GM12878 (cell line): Measurements from ENCODE around the gene CCN2. TPM values are rescaled to one million over a fixed set of nuclear protein-coding genes. Genes with fewer than 3 reads are reported as not detected.

Experiments used
- ATAC-seq: fragments of 200-7000 bp; cut with Tn5 transposase; 3 replicates; pipeline ENCODE4 v1.9.1; 2020; ENCODE audit warnings: mild to moderate bottlenecking, moderate library complexity
- BruUV-seq: library from RNA; stranded (reverse); fragments of 400-500 nt; replicated peaks from 2 replicates; lab custom pipeline; 2021; lab: Mats Ljungman, UMichigan
- CTCF ChIA-PET: fragments of 300-600 bp; sonication (Branson Sonifier 250); formaldehyde crosslinking; extraction: SDS; loops from one replicate; lab custom pipeline; 2021; ENCODE audit warnings: inconsistent platforms; lab: Yijun Ruan, JAX
- POLR2A ChIA-PET: fragments of 350-600 bp; formaldehyde crosslinking; extraction: SDS; loops from one replicate; lab custom pipeline; 2021; ENCODE audit warnings: inconsistent platforms; lab: Charles Lee
- RAD21 ChIA-PET: fragments of 300-600 bp; sonication (Branson Sonifier 250); formaldehyde crosslinking; loops from one replicate; lab custom pipeline; 2023; ENCODE audit warnings: antibody characterized with exemption; ENCODE audit not compliant: unreplicated experiment; lab: Charles Lee
- SMC1A ChIA-PET: fragments of 300-600 bp; sonication (Branson Sonifier 250); formaldehyde crosslinking; loops from one replicate; lab custom pipeline; 2023; ENCODE audit not compliant: unreplicated experiment, uncharacterized antibody; lab: Charles Lee
- DNase-seq: peaks from one replicate; pipeline ENCODE4 v3.0.0-alpha.2; 2011; ENCODE audit warnings: low read depth, low spot score
- FAIRE-seq: peaks from 3 replicates; lab custom pipeline; 2011; peaks lifted over from hg19 to GRCh38; lab: Jason Lieb, UNC
- H2AFZ ChIP-seq: 2 replicates; pipeline ENCODE4 v1.6.0; 2011; ENCODE audit warnings: low read depth, low read length, control low read depth; ENCODE audit not compliant: control insufficient read depth
- H3K27ac ChIP-seq: 2 replicates; pipeline ENCODE4 v1.5.1; 2011; ENCODE audit warnings: control low read depth; ENCODE audit not compliant: control insufficient read depth, insufficient read depth
- H3K27me3 ChIP-seq, 2 experiments: replicated peaks in 1 of 2; 2 replicates each; pipeline versions ENCODE4 v1.6.0 to v1.6.1; 2011; ENCODE audit warnings: low read length in 1 of 2; ENCODE audit not compliant: control insufficient read depth in 2 of 2, insufficient read depth in 2 of 2
- H3K36me3 ChIP-seq, 2 experiments: 2 replicates each; pipeline ENCODE4 v1.5.1; 2011; ENCODE audit warnings: low read length in 1 of 2; ENCODE audit not compliant: control insufficient read depth in 2 of 2, insufficient read depth in 2 of 2
- H3K4me1 ChIP-seq: 2 replicates; pipeline ENCODE4 v1.6.1; 2011; ENCODE audit warnings: mild to moderate bottlenecking, low read length, moderate library complexity, mixed read lengths; ENCODE audit not compliant: control insufficient read depth, insufficient read depth
- H3K4me2 ChIP-seq: 2 replicates; pipeline ENCODE4 v1.6.0; 2011; ENCODE audit warnings: control low read depth; ENCODE audit not compliant: control insufficient read depth, insufficient read depth
- H3K4me3 ChIP-seq: fragments of 200-600 bp; sonication (generic); 2 replicates; pipeline ENCODE4 v1.5.1; 2016
- H3K79me2 ChIP-seq: 2 replicates; pipeline ENCODE4 v1.6.0; 2011; ENCODE audit warnings: low read length; ENCODE audit not compliant: control insufficient read depth, insufficient read depth
- H3K9ac ChIP-seq: 2 replicates; pipeline ENCODE4 v1.8.0; 2011; ENCODE audit warnings: low read length, control low read depth, mixed read lengths; ENCODE audit not compliant: control insufficient read depth, insufficient read depth
- H3K9me3 ChIP-seq: replicated peaks from 3 replicates; pipeline ENCODE4 v1.5.1; 2011; ENCODE audit warnings: mild to moderate bottlenecking, low read length; ENCODE audit not compliant: control insufficient read depth, insufficient read depth
- H4K20me1 ChIP-seq: 2 replicates; pipeline ENCODE4 v1.6.0; 2011; ENCODE audit not compliant: control insufficient read depth, insufficient read depth
- ATF2 ChIP-seq: IDR thresholded peaks from 2 replicates; pipeline ENCODE4 v1.6.1; 2012; ENCODE audit warnings: low read length, inconsistent platforms
- ATF7 ChIP-seq: fragments of 450-650 bp; IDR thresholded peaks from 2 replicates; pipeline ENCODE4 v1.6.1; 2016; ENCODE audit warnings: low read depth, mild to moderate bottlenecking
- CHD2 ChIP-seq: IDR thresholded peaks from 2 replicates; pipeline ENCODE4 v1.6.1; 2011; ENCODE audit warnings: low read depth, low read length, improper control_type of control experiment, borderline replicate concordance
- HDAC6 ChIP-seq: fragments of 200-600 bp; sonication (generic); IDR thresholded peaks from one replicate; pipeline ENCODE4 v1.8.0; 2017; ENCODE audit warnings: antibody characterized with exemption; ENCODE audit not compliant: unreplicated experiment
- MEF2B ChIP-seq: fragments of 450-650 bp; IDR thresholded peaks from 2 replicates; pipeline ENCODE4 v1.6.1; 2018; ENCODE audit warnings: mild to moderate bottlenecking, moderate library complexity; ENCODE audit not compliant: partially characterized antibody, poor library complexity, severe bottlenecking
- MTA2 ChIP-seq: fragments of 450-650 bp; IDR thresholded peaks from 2 replicates; pipeline ENCODE4 v1.6.1; 2016; ENCODE audit warnings: low read depth, mild to moderate bottlenecking, moderate library complexity
- MTA3 ChIP-seq: IDR thresholded peaks from 2 replicates; pipeline ENCODE4 v1.6.1; 2012; ENCODE audit warnings: low read length, inconsistent platforms, borderline replicate concordance
- POU2F2 ChIP-seq: IDR thresholded peaks from 3 replicates; pipeline ENCODE4 v1.6.1; 2011; ENCODE audit warnings: low read depth, mild to moderate bottlenecking, low read length, borderline replicate concordance
- RFX5 ChIP-seq: IDR thresholded peaks from 2 replicates; pipeline ENCODE4 v1.6.1; 2011; ENCODE audit warnings: low read depth, low read length, improper control_type of control experiment
- ZNF207 ChIP-seq: fragments of 450-650 bp; IDR thresholded peaks from 2 replicates; pipeline ENCODE4 v1.6.1; 2014; ENCODE audit warnings: antibody characterized with exemption, mild to moderate bottlenecking, borderline replicate concordance
- ZNF274 ChIP-seq: IDR thresholded peaks from one replicate; pipeline ENCODE4 v1.8.0; 2011; ENCODE audit not compliant: insufficient read length, insufficient read depth
- WGBS: methylation state at CpG from one replicate; pipeline ENCODE4 v1.1.6; 2016; ENCODE audit warnings: low lambda C conversion rate; ENCODE audit not compliant: insufficient replicate concordance, insufficient coverage; ENCODE audit errors: missing lambda C conversion rate; 5-methylcytosine and 5-hydroxymethylcytosine counted together
- in situ Hi-C: fragments of 300-500 bp; cut with MboI; formaldehyde crosslinking; loops from 9 replicates; pipeline ENCODE4 v1.14.3; 2018; ENCODE audit warnings: mixed read lengths
- intact Hi-C: fragments of 100-400 bp; cut with micrococcal nuclease; formaldehyde crosslinking; loops from one replicate; pipeline ENCODE4 v1.14.2; 2022; ENCODE audit not compliant: unreplicated experiment
- polyA plus RNA-seq, 11 experiments: library from polyadenylated mRNA; depleted of rRNA in 4 of 11; unstranded in 6 of 11; stranded (reverse) in 5 of 11; fragments of >200 nt; fragmentation: Nextera tagmentation in 4 of 11; fragmentation: Illumina TruSeq in 1 of 11; extraction: Ambion mirVana in 4 of 11; extraction: Trizol in 1 of 11; gene quantifications; 1 replicate in 1 of 11; 2 replicates in 10 of 11; pipeline versions ENCODE4 v1.2.1 to v1.2.3, GENCODE V29; 2011 to 2016; ENCODE audit warnings: inconsistent platforms in 2 of 11, missing spikeins in 2 of 11, low read depth in 1 of 11
- total RNA-seq, 4 experiments: library from RNA; depleted of rRNA in 3 of 4; stranded (reverse); fragments of >200 nt in 3 of 4; fragmentation: Illumina TruSeq in 1 of 4; extraction: Trizol in 1 of 4; gene quantifications; 2 replicates each; pipeline versions ENCODE4 v1.2.1 to v1.2.3, GENCODE V29; 2013 to 2021
- TF ChIP-seq, protein P1 (sequence below): fragments of 450-650 bp; IDR thresholded peaks from 2 replicates; pipeline ENCODE4 v1.6.1; 2017; ENCODE audit warnings: antibody characterized with exemption, mild to moderate bottlenecking, moderate library complexity
- TF ChIP-seq, protein P2 (sequence below): fragments of 450-650 bp; IDR thresholded peaks from 2 replicates; pipeline ENCODE4 v1.6.1; 2017; ENCODE audit warnings: mild to moderate bottlenecking
- TF ChIP-seq, protein P3 (sequence below): fragments of 450-650 bp; IDR thresholded peaks from 2 replicates; pipeline ENCODE4 v1.6.1; 2018; ENCODE audit warnings: mild to moderate bottlenecking, low read depth, moderate library complexity; ENCODE audit not compliant: partially characterized antibody

Gene CCN2
- total and polyA plus RNA-seq, 10 of the 15 experiments (the other 5 are each of a cell fraction or from before 2014, with no cell fraction given): 0.26 to 0.62 (median 0.44) TPM; not detected in 7

- Histone ChIP-seq H3K27me3 (peaks cover 0 to 1% of the 10 kb centered on the region in 2 experiments; a peak in 1 of 4 replicates), H3K4me2 (no peak overlapping the region), H3K4me1 (no peaks in the 10 kb centered on the region), H2AFZ (no peak overlapping the region), H4K20me1 (no peaks in the 10 kb centered on the region), H3K4me3 (no peak overlapping the region), H3K9ac (no peak overlapping the region), H3K9me3 (no peaks in the 10 kb centered on the region), H3K36me3 (no peaks in the 10 kb centered on the region), H3K27ac (no peak overlapping the region), H3K79me2 (no peaks in the 10 kb centered on the region)
- intact Hi-C loops: no loop called here
- RAD21 ChIA-PET: no interaction called here
- BruUV-seq: no TSS peak
- ATAC-seq (no peak), DNase-seq (no peak), FAIRE-seq (no peak)
- TF ChIP-seq MTA2 (no peak), HDAC6 (no peak), MTA3 (no peak), RFX5 (no peak), MEF2B (no peak), ATF7 (no peak), ATF2 (no peak), ZNF207 (no peak), POU2F2 (no peak), ZNF274 (no peak), CHD2 (no peak)
- TF ChIP-seq, protein P1, sequence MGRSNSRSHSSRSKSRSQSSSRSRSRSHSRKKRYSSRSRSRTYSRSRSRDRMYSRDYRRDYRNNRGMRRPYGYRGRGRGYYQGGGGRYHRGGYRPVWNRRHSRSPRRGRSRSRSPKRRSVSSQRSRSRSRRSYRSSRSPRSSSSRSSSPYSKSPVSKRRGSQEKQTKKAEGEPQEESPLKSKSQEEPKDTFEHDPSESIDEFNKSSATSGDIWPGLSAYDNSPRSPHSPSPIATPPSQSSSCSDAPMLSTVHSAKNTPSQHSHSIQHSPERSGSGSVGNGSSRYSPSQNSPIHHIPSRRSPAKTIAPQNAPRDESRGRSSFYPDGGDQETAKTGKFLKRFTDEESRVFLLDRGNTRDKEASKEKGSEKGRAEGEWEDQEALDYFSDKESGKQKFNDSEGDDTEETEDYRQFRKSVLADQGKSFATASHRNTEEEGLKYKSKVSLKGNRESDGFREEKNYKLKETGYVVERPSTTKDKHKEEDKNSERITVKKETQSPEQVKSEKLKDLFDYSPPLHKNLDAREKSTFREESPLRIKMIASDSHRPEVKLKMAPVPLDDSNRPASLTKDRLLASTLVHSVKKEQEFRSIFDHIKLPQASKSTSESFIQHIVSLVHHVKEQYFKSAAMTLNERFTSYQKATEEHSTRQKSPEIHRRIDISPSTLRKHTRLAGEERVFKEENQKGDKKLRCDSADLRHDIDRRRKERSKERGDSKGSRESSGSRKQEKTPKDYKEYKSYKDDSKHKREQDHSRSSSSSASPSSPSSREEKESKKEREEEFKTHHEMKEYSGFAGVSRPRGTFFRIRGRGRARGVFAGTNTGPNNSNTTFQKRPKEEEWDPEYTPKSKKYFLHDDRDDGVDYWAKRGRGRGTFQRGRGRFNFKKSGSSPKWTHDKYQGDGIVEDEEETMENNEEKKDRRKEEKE: no peak
- TF ChIP-seq, protein P2, sequence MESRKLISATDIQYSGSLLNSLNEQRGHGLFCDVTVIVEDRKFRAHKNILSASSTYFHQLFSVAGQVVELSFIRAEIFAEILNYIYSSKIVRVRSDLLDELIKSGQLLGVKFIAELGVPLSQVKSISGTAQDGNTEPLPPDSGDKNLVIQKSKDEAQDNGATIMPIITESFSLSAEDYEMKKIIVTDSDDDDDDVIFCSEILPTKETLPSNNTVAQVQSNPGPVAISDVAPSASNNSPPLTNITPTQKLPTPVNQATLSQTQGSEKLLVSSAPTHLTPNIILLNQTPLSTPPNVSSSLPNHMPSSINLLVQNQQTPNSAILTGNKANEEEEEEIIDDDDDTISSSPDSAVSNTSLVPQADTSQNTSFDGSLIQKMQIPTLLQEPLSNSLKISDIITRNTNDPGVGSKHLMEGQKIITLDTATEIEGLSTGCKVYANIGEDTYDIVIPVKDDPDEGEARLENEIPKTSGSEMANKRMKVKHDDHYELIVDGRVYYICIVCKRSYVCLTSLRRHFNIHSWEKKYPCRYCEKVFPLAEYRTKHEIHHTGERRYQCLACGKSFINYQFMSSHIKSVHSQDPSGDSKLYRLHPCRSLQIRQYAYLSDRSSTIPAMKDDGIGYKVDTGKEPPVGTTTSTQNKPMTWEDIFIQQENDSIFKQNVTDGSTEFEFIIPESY: no peak
- TF ChIP-seq, protein P3, sequence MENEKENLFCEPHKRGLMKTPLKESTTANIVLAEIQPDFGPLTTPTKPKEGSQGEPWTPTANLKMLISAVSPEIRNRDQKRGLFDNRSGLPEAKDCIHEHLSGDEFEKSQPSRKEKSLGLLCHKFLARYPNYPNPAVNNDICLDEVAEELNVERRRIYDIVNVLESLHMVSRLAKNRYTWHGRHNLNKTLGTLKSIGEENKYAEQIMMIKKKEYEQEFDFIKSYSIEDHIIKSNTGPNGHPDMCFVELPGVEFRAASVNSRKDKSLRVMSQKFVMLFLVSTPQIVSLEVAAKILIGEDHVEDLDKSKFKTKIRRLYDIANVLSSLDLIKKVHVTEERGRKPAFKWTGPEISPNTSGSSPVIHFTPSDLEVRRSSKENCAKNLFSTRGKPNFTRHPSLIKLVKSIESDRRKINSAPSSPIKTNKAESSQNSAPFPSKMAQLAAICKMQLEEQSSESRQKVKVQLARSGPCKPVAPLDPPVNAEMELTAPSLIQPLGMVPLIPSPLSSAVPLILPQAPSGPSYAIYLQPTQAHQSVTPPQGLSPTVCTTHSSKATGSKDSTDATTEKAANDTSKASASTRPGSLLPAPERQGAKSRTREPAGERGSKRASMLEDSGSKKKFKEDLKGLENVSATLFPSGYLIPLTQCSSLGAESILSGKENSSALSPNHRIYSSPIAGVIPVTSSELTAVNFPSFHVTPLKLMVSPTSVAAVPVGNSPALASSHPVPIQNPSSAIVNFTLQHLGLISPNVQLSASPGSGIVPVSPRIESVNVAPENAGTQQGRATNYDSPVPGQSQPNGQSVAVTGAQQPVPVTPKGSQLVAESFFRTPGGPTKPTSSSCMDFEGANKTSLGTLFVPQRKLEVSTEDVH: no peak
- CTCF ChIA-PET: interaction anchor here (1.3 kb wide), 1 partner anchor 14 kb away, joined by 4 read pairs; no protein-coding TSS in a partner anchor
- POLR2A ChIA-PET: no interaction called here
- SMC1A ChIA-PET: no interaction called here
- 14% methylated on average over 3 of the region's 3 CpGs for WGBS
- in situ Hi-C loops: no loop called here
Observed at GRCh38 chr6:131958095-131958494, 6.9 kb upstream of the CCN2 start.
